Prostate gland (tissue), 2 donors: ENCODE measurements around the gene SH3BGR.

Experiments
- CTCF ChIP-seq, 4 experiments: fragments of 200-600 bp in 2 of 4; fragments of 450-650 bp in 2 of 4; sonication (generic) in 2 of 4; IDR thresholded peaks; 1 replicate in 3 of 4; 2 replicates in 1 of 4; pipeline ENCODE4 v1.5.1; 2016 to 2019; ENCODE audit warnings: antibody characterized with exemption in 4 of 4, mild to moderate bottlenecking in 2 of 4, moderate library complexity in 2 of 4
- POLR2A ChIP-seq: fragments of 450-650 bp; IDR thresholded peaks from one replicate; pipeline ENCODE4 v1.6.1; 2016; ENCODE audit warnings: antibody characterized with exemption, mild to moderate bottlenecking
- POLR2AphosphoS5 ChIP-seq: sonication (generic); formaldehyde crosslinking; IDR thresholded peaks from one replicate; pipeline ENCODE4 v1.6.1; 2017; ENCODE audit warnings: antibody characterized with exemption

DNA sequence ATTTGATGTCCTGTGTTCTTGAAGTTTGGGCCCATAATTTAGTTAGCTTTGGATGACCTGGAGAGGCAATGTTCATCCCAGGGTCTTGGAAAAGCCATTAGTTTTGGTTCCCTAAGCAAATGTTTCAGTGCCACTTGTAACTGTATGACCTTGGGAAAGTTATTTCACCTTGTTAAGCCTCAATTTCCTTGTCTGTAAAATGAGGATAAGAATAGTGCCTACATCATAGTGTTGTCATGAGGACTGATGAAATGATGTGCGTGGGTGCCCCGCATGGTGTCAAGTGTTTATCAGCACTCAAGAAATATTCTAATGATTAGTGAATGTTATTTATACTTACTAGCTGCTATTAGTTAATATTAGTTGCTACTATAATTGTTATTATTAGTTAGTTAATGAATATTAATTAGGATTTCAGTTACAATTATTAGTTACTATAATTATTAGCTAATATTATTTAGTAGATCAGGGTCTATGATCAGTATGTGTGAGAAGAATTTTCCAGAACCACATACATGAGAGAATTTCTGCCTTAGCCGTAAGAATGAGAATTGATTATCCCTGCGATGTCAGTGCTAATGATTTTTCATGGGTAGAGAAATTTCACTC, 1.9 kb downstream of the SH3BGR start:
- TF ChIP-seq POLR2AphosphoS5 (no peak), POLR2A (no peak), CTCF (IDR thresholded peaks at IDR 0.05) (no peak)
